Tibial nerve (tissue), 4 donors: ENCODE measurements around the gene CHAC1. TPM values are rescaled to one million over a fixed set of nuclear protein-coding genes. Genes with fewer than 3 reads are reported as not detected.

ENCODE experiments used
- DNase-seq, 2 donors: peaks; one replicate each; pipeline ENCODE4 v3.0.0-alpha.2; 2019; ENCODE audit warnings: low spot score in 2 of 2
- H3K27ac ChIP-seq, 4 donors: fragments of 200-600 bp; sonication (generic) in 3 of 4; one replicate each; pipeline ENCODE4 v1.5.1; 2017 to 2019; ENCODE audit warnings: mild to moderate bottlenecking in 1 of 4
- H3K27me3 ChIP-seq, 2 donors: fragments of 200-600 bp; sonication (generic) in 1 of 2; one replicate each; pipeline versions ENCODE4 v1.5.1 to v1.6.0; 2017 to 2019
- H3K36me3 ChIP-seq, 3 donors: fragments of 200-600 bp; sonication (generic); one replicate each; pipeline ENCODE4 v1.5.1; 2018 to 2019
- H3K4me1 ChIP-seq, 4 donors: fragments of 200-600 bp; sonication (generic) in 3 of 4; one replicate each; pipeline ENCODE4 v1.5.1; 2017 to 2019
- H3K4me3 ChIP-seq, 4 donors: fragments of 200-600 bp; sonication (generic) in 3 of 4; one replicate each; pipeline ENCODE4 v1.5.1; 2017 to 2019; ENCODE audit warnings: mild to moderate bottlenecking in 1 of 4, moderate library complexity in 1 of 4
- H3K9me3 ChIP-seq, 4 donors: fragments of 200-600 bp; sonication (generic) in 3 of 4; one replicate each; pipeline ENCODE4 v1.5.1; 2017 to 2019
- CTCF ChIP-seq, 5 experiments: fragments of 200-600 bp in 3 of 5; fragments of 450-650 bp in 2 of 5; sonication (generic) in 3 of 5; IDR thresholded peaks; one replicate each; pipeline ENCODE4 v1.5.1; 2016 to 2019; ENCODE audit warnings: antibody characterized with exemption in 5 of 5, mild to moderate bottlenecking in 3 of 5, moderate library complexity in 2 of 5
- EP300 ChIP-seq, 2 donors: sonication (generic); formaldehyde crosslinking; IDR thresholded peaks; one replicate each; pipeline ENCODE4 v1.6.1; 2017; ENCODE audit warnings: antibody characterized with exemption in 2 of 2, mild to moderate bottlenecking in 1 of 2
- POLR2A ChIP-seq, 2 donors: fragments of 450-650 bp; IDR thresholded peaks; one replicate each; pipeline ENCODE4 v1.6.1; 2017; ENCODE audit warnings: antibody characterized with exemption in 2 of 2, mild to moderate bottlenecking in 2 of 2, moderate library complexity in 2 of 2
- WGBS, 2 donors: methylation state at CpG; one replicate each; pipeline ENCODE4 v1.1.5; 2018; 5-methylcytosine and 5-hydroxymethylcytosine counted together
- total RNA-seq, 4 donors: library from RNA; depleted of rRNA; stranded (reverse); fragments of >200 nt; gene quantifications; one replicate each; pipeline ENCODE4 v1.1.0, GENCODE V29; 2016

CHAC1 gene
- total RNA-seq, 4 donors from 2014 or later, result 2.7 TPM; not detected in 3

DNA sequence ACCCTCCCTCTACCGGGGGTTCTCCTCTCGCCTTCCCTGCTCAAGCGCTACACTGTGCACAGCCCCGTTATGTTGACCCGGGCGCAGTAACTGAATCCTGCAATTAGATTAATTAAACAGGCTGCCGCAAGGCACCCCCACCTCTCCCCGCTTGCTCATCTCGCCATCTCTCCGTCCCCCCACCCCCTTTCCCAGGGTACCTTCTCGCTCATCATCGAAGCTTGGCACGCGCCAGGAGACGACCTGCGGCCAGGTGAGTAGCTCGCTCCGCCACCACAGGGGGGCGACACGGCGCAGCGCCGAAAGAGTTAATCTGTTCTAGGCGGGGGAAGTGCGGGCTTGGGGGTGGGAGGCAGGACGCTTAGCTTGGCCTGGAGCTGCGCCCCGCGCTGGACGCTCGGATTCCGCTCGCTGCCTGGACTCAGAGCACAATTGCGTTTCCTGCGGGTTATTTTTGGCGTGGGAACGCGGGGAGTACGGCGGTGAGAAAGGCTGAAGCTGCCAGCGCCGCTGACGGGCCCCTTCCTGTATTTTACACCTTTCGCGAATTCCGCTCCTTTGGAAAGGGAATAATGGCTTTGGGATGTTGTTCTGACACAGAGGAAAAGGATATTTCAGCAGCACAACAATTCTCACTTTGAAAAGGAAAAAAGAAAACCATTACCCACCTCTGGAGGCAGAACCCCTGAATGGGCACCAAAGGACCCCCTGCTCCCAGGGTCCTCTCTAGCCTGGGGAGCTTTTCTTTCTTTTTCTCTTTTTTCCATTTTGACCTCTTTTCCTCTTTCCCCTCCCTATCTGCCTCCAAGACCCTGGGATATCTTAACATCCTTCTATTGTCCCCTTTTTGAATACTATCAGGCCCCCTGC lies 22.6 kb upstream of the CHAC1 start:
- no peak for TF ChIP-seq POLR2A (IDR thresholded peaks at IDR 0.05)
- TF ChIP-seq CTCF (IDR thresholded peaks at IDR 0.05), result peak in 1 of 5 experiments; percentile 19
- TF ChIP-seq EP300 (IDR thresholded peaks at IDR 0.05), result peak in 1 of 2 donors; percentile 20
- Histone ChIP-seq H3K9me3 (no peaks in the 10 kb centered on the region), H3K27me3 (peaks cover 0 to 74% of the 10 kb centered on the region in 2 donors), H3K4me3 (peak overlapping the region in 3 of 4 donors; percentile 22 to 56 (median 42)), H3K4me1 (peaks cover 0 to 60% (median 46%) of the 10 kb centered on the region in 4 donors), H3K36me3 (no peaks in the 10 kb centered on the region), H3K27ac (peak overlapping the region in 1 of 4 donors; percentile 34)
- DNase-seq, result no peak
- WGBS, 2 donors, result 1% methylated on average over 42 to 44 of the region's 46 CpGs

GRCh38 chr15:40931300-40932142 lies 21.8 kb upstream of the CHAC1 start:
- no peaks in the 10 kb centered on the region for H3K36me3 ChIP-seq
- no peaks in the 10 kb centered on the region for H3K9me3 ChIP-seq
- peaks cover 0 to 65% of the 10 kb centered on the region in 2 donors for H3K27me3 ChIP-seq
- TF ChIP-seq EP300 (IDR thresholded peaks at IDR 0.05) (no peak), CTCF (IDR thresholded peaks at IDR 0.05) (no peak), POLR2A (IDR thresholded peaks at IDR 0.05) (no peak)
- no peak for DNase-seq
- H3K4me1 ChIP-seq, result peaks cover 0 to 51% (median 39%) of the 10 kb centered on the region in 4 donors
- H3K4me3 ChIP-seq, result peak overlapping the region in 2 of 4 donors; percentile 42 to 56
- WGBS, 2 donors, result 63 to 77% methylated on average over 10 to 16 of the region's 16 CpGs
- peak overlapping the region in 1 of 4 donors; percentile 30 for H3K27ac ChIP-seq

DNA sequence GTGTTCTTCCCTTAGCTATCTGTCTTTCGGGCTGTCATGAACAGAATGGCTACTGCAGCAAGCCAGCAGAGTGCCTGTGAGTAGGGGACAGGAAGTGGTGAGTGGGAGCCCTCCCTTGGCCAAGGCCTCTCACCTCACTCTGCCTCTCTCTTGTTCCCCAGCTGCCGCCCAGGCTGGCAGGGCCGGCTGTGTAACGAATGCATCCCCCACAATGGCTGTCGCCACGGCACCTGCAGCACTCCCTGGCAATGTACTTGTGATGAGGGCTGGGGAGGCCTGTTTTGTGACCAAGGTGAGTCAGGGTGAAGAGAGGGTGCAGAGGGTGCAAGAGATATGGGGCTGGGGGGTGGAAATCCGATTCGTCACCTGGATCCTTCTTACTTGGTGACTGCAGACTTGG lies 21.1 kb upstream of the CHAC1 start:
- no peaks in the 10 kb centered on the region for H3K36me3 ChIP-seq
- peak overlapping the region in 1 of 4 donors; percentile 56 for H3K4me3 ChIP-seq
- H3K27ac ChIP-seq, result no peak overlapping the region
- no peak for DNase-seq
- TF ChIP-seq CTCF (IDR thresholded peaks at IDR 0.05), result no peak
- no peak for TF ChIP-seq EP300 (IDR thresholded peaks at IDR 0.05)
- TF ChIP-seq POLR2A (IDR thresholded peaks at IDR 0.05), result no peak
- no peaks in the 10 kb centered on the region for H3K9me3 ChIP-seq
- 79 to 88% methylated on average over 8 of the region's 8 CpGs for WGBS, 2 donors
- H3K27me3 ChIP-seq, result peaks cover 0 to 59% of the 10 kb centered on the region in 2 donors
- peaks cover 0 to 46% (median 36%) of the 10 kb centered on the region in 4 donors for H3K4me1 ChIP-seq

GRCh38 chr15:40932649-40933516 lies 20.4 kb upstream of the CHAC1 start:
- Histone ChIP-seq H3K9me3 (no peaks in the 10 kb centered on the region), H3K36me3 (no peaks in the 10 kb centered on the region), H3K27ac (no peak overlapping the region), H3K4me1 (peaks cover 0 to 39% (median 32%) of the 10 kb centered on the region in 4 donors), H3K4me3 (peak overlapping the region in 1 of 4 donors; percentile 56), H3K27me3 (peaks cover 0 to 52% of the 10 kb centered on the region in 2 donors)
- no peak for DNase-seq
- no peak for TF ChIP-seq POLR2A (IDR thresholded peaks at IDR 0.05)
- 65 to 77% methylated on average over 11 of the region's 11 CpGs for WGBS, 2 donors

DNA sequence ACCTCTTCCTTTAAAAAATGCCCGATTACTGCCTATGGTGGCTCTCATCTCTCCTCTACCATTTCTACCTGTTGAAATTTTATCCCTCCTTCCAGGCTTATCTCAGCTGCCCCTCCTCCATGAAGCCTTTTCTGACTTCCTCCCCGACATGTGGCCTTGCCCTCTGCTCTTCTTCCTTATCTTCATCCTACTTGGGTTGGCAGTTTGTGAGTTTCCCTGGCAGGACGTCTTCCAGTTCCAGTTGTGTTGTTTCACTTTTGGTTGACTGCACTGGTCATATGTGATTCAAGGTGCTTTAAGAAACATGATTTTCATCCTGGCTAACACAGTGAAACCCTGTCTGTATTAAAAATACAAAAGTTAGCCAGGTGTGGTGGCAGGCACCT lies 19.8 kb upstream of the CHAC1 start:
- peaks cover 0 to 33% (median 26%) of the 10 kb centered on the region in 4 donors for H3K4me1 ChIP-seq
- no peaks in the 10 kb centered on the region for H3K9me3 ChIP-seq
- TF ChIP-seq POLR2A (IDR thresholded peaks at IDR 0.05) (no peak), EP300 (IDR thresholded peaks at IDR 0.05) (no peak), CTCF (IDR thresholded peaks at IDR 0.05) (no peak)
- H3K27ac ChIP-seq, result no peak overlapping the region
- peaks cover 0 to 45% of the 10 kb centered on the region in 2 donors for H3K27me3 ChIP-seq
- no peak for DNase-seq
- no peak overlapping the region for H3K4me3 ChIP-seq
- 67 to 81% methylated on average over 3 of the region's 3 CpGs for WGBS, 2 donors
- no peaks in the 10 kb centered on the region for H3K36me3 ChIP-seq
